ENCODE data around the gene ZFYVE26.
"Not testable (repeated sequence)": the region's sequence is repeated elsewhere in the genome, so short reads cannot be mapped to it uniquely, and the experiment has no call there.

Gene ZFYVE26

GRCh38 chr14:67705211-67705610 is 111.2 kb downstream of the ZFYVE26 start:
- DNase-seq = no peak

- no peak for DNase-seq
Observed at GRCh38 chr14:67704484-67705089, 111.8 kb downstream of the ZFYVE26 start.

- DNase-seq = no peak
Observed at GRCh38 chr14:67703997-67704396, 112.4 kb downstream of the ZFYVE26 start.

GRCh38 chr14:67701492-67701891 is 114.9 kb downstream of the ZFYVE26 start, which contains the start of gene RDH12:
RDH12 (plus strand) TSS chr14:67701886; CDS start chr14:67722643, 20,757 bp downstream.
- DNase-seq = not testable (repeated sequence)

GRCh38 chr14:67698179-67698578 is 118.2 kb downstream of the ZFYVE26 start:
- no peak for DNase-seq

GRCh38 chr14:67697006-67697405 is 119.4 kb downstream of the ZFYVE26 start:
- no peak for DNase-seq

Measured in GOT3 (cell line).